ENCODE measurements around the gene CNN1.

GRCh38 chr19:11506101-11506555, 32.5 kb upstream of the CNN1 start:
- TF ChIP-seq CTCF (conservative IDR thresholded peaks at IDR 0.05; ENCODE audit: low read depth in 2 of 2) (no peak), REST (IDR thresholded peaks at IDR 0.05; ENCODE audit: unreplicated experiment) (no peak), EZH2 (IDR thresholded peaks at IDR 0.05; ENCODE audit: low read depth, unreplicated experiment) (no peak)

All from GM23338 (cell line).